Renal cortex interstitium (tissue), 11 donors: ENCODE data around the gene MYO1B. TPM values are rescaled to one million over a fixed set of nuclear protein-coding genes. Genes with fewer than 3 reads are reported as not detected.

Source experiments
- DNase-seq, 11 donors: peaks; one replicate each; pipeline ENCODE4 v3.0.0-alpha.2; 2013; ENCODE audit warnings: low read depth in 9 of 11, low spot score in 4 of 11; ENCODE audit errors: extremely low read depth in 1 of 11
- polyA plus RNA-seq, 3 donors: library from polyadenylated mRNA; unstranded; fragments of 120-200 nt; gene quantifications; one replicate each; pipeline ENCODE4 v1.2.1, GENCODE V29; 2013; ENCODE audit not compliant: insufficient read length in 3 of 3

The MYO1B gene
- polyA plus RNA-seq, 3 donors = 92.5 to 123 (median 118) TPM

DNA sequence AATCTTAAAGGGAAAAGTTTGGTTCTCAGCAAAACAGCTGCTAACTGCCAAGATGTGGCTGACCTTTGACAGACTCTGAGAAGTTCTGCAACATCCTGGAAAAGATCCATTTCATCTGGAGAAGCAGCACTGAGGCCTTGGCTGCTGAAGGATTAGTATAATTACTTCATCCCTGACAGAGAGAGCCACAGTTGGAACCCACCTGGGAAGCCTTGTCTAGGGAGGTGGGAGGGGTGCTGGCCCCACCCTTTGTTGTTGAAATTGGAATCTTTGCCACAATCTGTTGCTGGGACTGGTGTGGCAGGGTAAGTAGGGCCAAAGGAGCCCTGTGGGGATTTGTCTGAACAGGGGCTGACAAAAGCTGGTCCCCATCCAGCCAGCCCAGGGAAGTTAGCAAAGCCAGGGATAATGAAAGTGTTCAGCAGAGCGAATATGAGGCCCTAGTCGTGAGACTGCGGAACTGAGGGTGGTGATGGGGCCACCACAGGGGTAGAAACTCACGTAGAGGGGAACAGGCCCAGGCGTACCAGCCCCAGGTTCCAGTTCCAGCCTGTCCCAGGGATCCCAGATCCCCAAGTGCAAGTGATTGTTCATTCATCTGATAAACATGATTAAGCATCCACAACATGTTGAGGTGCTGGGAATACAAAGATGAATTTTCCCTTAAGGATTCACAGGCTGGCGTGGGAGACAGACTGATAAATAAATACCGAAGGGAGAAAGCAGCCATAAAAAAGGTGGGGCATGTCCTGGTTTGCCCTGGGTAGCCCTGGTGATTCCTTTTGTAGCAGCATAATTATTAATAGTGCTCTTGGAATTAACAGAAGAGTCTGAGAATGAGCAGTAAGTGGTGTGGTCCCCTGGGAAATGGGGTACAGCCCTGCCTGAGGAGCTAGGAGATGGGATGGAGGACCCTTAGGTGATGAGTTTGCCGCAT, 60.0 kb downstream of the MYO1B start:
- DNase-seq = peak in 2 of 11 donors; percentile 27 to 28

DNA sequence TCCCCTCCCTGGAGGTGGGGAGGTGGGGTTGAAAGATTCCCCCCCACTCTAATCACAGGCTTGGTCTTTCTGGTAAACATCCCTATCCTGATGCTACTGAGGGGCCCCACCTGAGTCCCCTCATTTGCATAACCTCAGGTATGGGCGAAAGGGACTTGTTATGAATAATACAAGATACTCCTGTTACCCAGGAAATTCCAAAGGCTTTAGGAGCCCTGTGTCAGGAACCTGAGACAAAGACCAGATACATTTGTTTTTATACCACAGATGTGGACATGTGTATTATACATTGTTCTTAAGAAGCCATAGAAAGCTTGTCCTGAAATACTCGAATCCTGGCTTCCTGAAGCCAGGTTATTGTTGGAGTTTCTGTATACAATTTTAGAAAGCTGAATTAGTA, 62.8 kb downstream of the MYO1B start:
- no peak for DNase-seq

DNA sequence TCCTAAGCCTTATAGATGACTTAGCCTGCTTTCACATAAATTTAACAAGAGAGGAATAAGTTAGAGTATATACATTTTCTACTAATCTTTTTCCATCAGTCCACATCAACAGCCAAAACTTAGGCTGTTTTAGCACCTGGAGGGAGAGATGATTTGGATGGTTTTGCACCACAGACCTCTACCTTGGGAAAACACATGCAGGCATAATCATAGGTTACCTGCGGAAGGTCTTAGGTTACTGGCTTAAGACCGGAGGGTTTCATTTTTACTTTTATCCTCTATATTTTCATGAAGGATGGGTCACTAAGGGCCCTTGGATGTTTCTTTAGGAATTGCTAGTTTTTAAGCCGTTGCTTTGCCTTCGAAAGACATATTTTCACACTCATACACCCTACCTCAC, 66.0 kb downstream of the MYO1B start:
- no peak for DNase-seq

DNA sequence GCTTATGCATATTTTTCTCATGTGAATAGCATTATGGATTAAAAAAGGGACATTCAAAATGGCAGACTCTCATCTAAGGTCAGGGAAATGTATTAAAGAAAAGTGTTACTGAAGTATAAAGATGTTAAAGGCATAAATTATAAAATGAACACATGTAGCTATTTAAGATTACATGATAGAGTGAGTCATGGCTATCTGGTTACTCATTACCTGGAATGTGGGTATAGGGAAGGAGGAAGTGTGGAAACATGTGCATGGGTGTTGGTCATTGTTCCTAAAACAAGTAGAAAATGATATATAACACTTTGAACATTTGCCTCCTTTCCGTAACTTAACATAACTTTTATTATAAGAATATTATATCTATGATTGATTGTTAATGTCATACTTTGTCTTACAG, 66.4 kb downstream of the MYO1B start:
- peak in 1 of 11 donors; percentile 37 for DNase-seq

DNA sequence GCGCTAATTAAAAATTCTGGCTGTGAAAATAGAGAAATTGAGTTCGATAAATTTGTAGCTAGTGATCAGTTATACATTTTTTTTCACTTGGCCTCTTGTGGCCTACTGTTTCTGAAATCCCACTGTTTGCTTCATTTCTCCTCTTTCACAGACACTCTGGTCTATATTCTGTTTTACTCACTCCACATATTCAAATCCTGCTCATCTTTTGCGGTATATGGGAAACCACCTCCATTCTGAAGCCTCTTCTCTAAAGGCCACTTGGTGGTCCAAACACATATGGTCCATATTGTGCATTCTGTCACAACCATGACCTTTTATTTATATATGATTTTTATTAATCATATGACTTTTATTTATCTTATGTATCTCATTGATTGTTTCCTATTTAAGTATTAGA, 67.0 kb downstream of the MYO1B start:
- DNase-seq = no peak

DNA sequence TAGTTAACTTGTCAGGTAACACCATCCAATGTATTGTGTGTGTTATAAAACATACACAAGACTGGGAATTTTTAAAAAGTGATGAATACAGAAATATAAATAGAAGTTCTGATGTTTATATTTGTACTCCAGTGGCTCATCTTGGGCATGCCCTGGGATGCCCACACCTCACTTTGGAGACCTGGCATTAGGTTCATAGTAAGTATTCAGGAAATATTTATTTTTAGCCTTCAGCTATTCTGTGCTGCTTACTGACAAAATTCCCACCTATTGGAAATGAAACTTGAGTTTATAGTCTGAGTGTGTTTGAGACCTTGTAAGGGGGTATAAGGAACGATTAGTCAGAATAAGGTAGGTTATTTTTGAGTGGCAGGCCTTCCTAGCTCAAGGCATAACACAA, 67.5 kb downstream of the MYO1B start:
- DNase-seq = no peak

DNA sequence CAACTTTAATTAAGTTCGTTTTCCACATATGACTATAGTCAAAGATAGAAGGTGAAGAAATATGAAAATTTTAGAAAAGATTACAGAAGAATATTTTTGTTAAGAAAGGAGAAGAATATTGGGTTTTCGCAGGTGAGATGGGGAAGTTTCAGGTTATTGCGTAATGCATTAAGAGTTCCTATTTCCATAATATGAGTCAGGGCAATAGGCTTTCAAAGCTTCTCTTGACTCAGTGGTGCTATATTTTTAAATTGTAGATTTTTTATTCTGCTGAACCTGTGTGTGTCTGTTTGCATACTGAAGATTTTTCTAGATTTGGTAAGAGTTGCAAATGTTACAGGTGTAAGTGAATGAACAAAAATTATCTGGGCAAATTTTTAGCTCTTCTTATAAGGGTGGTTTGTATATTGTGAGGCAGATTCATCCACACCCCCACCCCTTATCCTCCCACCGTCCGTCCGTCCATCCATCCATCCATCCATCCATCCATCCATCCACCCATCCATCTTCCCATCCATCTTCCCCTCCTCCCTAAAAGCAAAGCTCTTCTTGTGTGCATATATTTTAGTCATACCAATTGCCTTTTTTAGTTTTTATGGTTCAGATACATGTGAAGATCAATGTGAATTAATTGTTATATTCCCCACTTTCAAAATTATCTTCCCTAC, 69.6 kb downstream of the MYO1B start:
- no peak for DNase-seq

DNA sequence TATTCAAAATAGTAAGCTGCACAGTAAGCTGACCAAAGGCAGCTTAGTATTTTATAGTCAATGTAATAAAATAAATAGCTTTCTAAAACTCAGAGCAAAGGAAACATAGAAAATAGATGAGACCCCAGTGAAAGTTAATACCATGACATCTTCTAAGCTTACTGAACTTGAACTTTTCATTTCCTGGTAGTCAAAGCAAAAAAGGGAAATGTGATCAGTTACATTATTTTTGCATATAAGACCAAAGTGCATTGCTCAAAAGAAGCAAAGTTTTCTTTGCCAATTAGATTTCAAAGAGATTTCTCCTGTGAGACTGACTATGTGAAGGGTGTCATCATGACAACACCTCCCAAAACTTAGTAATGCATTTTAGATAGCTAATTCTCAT, 70.2 kb downstream of the MYO1B start:
- DNase-seq = no peak

DNA sequence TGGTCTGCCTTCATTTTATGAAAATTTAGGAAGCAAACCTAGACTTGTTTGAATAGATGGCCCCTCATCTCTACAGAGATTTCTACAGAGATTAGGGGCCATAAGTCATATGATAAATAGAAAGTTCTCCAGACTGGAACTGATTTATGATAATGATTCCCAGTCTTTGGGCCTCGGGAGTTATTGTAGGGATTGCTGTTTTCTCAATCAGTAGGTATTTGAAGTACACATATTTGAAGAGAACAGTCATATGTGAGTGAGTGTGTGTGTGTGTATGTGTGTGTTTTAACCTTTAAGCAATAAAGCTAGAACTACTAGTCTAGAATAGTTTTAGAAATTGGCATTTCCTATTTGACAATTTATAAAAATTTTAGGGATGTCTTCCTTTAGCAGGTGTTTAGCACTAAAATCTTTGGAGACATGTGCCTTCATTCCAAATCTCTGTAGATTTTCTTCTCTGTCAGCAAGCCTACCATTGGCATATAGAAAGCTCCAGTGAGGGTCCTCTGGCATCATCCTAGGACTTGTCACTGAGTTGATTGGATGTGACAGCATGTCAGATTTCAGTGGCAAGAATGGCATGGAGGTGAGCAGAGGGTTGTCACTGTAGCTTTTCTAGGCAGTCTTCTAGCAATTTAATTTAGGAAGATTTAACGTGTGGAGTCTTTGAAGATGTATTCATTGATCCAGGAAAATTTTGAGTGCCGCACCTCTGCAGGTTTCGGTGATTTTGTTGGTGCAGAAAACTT, 71.2 kb downstream of the MYO1B start:
- no peak for DNase-seq

DNA sequence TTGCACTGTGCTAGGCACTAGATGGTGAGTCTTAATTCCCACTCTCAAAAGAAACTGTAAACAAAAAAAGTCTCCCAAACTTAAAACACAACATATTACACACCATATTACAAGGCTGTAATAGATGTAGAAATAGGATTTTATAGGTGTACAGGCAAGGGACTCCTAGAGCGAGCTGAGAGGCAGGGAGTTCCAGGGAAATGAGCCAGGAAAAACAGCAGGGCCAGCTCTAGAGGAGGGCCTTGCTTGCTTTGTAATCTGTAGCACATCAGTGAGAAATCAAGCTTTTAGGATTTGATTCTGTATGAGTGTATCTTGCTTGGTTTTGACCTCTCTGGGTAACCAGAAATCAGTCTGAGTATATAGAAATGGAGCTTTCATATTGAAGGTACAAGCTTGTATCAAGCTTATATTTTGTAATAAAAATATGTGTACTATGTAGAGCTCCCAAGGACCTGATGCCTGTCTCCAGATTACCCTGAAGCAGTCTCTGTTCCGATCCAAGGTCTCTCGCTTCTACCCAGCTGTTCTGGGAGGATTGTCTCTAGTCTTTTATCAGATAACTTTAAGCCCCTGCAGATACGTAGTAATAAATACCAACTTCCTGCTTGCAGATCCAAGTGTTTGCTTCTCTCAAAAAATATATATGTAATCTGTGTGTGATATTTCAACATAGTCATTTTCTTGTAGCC, 73.0 kb downstream of the MYO1B start:
- DNase-seq = peak in 1 of 11 donors; percentile 31

DNA sequence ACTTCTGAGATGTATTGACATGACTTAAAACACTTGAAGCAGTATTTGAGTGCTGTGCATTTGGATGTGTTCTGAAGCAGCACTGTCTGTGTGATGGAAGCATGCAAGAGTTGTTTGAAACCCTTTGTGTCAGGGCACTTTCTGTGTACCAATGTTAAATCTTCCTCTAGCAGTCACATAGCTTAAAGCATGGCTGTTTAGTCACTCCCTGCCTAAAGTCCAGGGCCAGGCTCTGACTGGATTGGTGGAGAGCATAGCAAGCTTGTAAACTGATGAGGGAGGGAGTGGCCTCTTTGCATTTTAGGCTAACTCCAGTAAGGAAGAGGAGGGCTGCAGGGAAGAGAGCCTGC, 73.5 kb downstream of the MYO1B start:
- peak in 3 of 11 donors; percentile 25 to 52 (median 31) for DNase-seq

DNA sequence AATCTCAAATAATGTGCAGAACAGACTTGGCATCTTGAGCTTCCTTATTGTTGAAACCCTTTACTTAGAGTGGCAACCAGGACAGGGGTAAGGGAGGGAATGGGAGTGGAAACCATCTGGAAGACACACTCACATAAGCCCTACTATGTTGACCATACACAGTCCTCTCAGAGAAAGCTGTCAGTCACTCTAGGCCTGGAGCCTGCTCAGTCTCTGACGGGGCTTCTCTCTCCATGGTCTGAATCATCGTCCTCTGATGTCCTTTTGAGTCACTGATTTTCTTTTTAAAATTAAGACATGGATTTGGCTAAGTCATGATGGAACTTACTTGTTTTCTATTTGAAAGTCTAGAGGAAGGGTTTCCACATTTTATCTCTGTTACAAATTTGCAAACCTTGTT, 74.0 kb downstream of the MYO1B start:
- no peak for DNase-seq

DNA sequence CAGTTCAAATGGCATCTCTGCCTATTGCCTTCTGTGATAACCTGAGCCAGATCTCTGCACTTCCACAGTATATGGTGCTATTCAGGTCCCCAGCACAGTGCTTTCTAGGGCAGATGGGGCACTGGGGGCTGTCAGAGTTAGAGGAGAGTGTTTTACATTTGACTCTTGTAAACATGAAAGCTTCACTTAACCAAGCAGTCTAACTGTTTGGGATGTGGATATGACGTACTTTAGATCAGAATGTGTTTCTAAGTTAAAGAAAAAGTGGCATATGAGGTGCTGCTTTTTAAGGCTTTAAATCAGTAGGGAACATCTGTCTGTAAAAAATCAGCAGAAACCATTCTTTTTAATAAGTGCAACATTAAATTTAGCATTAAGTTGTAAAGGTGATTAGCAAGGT, 75.7 kb downstream of the MYO1B start:
- DNase-seq = no peak

DNA sequence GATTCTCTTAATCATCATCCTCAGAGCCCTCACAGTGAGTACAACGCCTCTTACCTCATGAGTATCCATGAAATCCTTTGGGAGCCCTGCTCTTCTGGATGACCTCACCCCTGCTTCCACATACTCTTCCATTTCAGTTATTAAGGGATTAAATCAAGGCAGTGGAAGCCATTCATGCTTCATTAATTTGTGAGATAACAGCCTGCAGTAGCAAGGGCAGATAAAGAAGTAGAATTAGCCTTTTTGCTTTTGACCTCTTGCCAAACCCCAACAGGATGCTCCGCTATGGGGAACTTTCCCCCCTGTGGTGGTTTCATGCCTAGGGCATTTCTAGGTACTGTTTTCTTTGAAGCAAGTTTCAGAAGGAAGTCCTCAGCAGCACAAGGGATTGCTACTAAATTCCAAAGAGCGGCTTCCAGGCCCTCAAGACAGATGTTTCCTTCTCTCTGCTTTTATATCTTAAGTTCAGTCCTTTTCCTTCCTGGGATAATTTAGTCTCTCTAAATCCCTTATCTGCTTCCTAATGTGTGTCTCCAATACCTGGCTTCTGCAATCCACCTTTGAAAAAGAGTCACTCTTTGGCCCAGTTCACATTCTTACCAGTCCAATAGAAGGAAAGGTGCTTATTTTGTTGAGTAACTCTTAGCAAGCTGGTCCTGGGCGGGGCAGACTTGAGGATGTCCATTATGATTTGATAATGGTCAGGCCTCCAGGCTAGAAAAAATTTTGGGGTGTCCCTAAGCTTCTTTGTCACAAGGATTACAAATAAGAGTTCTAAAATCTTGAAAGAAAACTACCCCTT, 76.9 kb downstream of the MYO1B start:
- DNase-seq = no peak

DNA sequence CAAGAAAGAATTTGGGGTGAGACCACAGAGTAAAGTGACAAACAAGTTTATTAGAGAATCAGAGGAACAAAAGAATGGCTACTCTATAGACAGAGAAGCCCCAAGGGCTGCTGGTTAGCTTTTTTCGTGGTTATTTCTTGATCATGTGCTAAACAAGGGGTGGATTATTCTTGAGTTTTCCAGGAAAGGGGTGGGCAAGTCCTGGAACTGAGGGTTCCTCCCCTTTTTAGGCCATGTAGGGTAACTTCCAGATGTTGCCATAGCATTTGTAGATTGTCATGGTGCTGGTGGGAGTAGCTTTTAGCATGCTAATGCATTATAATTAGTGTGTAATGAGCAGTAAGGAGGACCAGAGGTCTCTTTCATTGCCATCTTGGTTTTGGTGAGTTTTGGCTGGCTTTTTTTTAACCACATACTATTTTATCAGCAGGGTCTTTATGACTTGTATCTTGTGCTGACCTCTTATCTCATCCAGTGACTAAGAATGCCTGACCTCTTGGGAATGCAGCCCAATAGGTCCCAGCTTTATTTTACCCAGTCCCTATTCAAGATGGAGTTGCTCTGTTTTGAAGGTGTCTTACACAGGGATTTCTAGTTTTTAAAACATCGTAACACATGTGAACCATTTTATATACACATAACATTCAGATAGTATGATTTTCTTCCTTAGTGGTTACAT, 77.8 kb downstream of the MYO1B start:
- no peak for DNase-seq

DNA sequence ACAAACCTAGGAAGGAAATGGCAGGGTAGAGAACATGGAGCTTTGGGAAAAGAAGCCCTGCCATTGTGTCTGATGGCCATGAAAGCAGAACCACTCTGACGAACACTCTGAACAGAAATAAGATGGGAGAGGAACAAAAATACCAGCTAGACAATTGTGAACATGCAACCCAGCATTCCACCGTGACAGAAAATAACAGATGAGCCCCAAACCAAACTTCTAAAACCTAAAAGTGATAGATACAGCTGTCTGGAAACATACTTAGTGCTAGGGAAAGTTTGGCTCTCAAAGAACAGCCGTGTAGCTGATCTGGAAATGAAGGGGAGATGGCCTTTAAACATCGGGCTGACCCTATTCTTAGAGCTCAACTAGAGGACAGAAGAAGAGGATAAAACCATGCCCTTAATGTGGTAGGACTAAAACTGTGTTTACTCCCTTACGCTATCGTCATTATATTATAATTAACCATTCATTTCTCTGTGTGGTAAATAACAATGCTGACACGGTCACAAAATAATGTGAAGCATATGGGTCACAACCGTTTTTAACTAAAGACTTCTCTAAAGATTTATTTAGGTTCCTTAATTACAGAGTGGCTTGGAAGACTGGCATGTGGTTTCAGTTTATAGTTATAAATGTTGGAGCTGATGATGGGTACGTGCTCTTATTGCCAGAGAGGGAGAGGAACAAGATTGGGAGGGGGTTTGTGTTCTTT, 80.6 kb downstream of the MYO1B start:
- DNase-seq = no peak

DNA sequence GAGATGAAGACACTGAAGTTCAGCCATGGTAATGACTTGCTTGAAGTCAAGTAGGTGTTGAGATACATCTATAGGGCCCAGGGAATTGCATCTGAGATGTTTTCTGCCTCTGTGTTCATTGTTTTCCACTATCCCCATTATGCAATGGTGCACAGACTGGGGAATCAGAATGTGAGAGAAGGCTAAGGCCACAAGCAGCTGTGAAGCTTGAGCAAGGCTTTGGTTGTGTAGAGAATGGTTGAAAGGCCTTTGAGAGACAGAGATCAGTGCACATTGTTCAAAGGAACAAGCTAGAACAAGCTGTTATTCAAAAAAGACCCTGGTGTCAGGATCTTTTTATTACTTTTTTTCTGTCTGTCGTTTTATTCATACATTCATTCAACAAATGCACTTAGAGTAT, 82.3 kb downstream of the MYO1B start:
- no peak for DNase-seq
